HEK293T (cell line): ENCODE measurements around the gene EDARADD.

Experiments
- CTCF ChIA-PET: fragments of 350-600 bp; formaldehyde crosslinking; extraction: SDS; loops from one replicate; lab custom pipeline; 2021; ENCODE audit warnings: antibody characterized with exemption, inconsistent platforms; lab: Yijun Ruan, JAX
- POLR2A ChIA-PET: fragments of 350-600 bp; formaldehyde crosslinking; extraction: SDS; loops from one replicate; lab custom pipeline; 2020; ENCODE audit warnings: antibody characterized with exemption, inconsistent platforms; lab: Yijun Ruan, JAX
- DNase-seq: peaks from one replicate; pipeline ENCODE4 v3.0.0; 2012; ENCODE audit warnings: mixed read lengths; ENCODE audit errors: extremely low spot score
- ARNT ChIP-seq: fragments of 450-650 bp; IDR thresholded peaks from 2 replicates; pipeline ENCODE4 v1.6.1; 2017; ENCODE audit warnings: mild to moderate bottlenecking
- BHLHE40 ChIP-seq: fragments of 450-650 bp; IDR thresholded peaks from 2 replicates; pipeline ENCODE4 v1.6.1; 2016; ENCODE audit warnings: mild to moderate bottlenecking, moderate library complexity, borderline replicate concordance
- CTBP1 ChIP-seq: fragments of 450-650 bp; IDR thresholded peaks from 2 replicates; pipeline ENCODE4 v1.6.1; 2016; ENCODE audit warnings: borderline replicate concordance
- ELF4 ChIP-seq: fragments of 450-650 bp; IDR thresholded peaks from 2 replicates; pipeline ENCODE4 v1.6.1; 2017; ENCODE audit warnings: antibody characterized with exemption
- FOXA1 ChIP-seq: fragments of 450-650 bp; IDR thresholded peaks from 2 replicates; pipeline ENCODE4 v1.6.1; 2016; ENCODE audit warnings: mild to moderate bottlenecking
- FOXK2 ChIP-seq: fragments of 450-650 bp; IDR thresholded peaks from 2 replicates; pipeline ENCODE4 v1.6.1; 2016; ENCODE audit warnings: mild to moderate bottlenecking
- FOXM1 ChIP-seq: fragments of 450-650 bp; IDR thresholded peaks from 2 replicates; pipeline ENCODE4 v1.6.1; 2017; ENCODE audit warnings: mild to moderate bottlenecking, borderline replicate concordance
- HDGF ChIP-seq: fragments of 450-650 bp; IDR thresholded peaks from 2 replicates; pipeline ENCODE4 v1.6.1; 2017; ENCODE audit warnings: antibody characterized with exemption, borderline replicate concordance
- L3MBTL2 ChIP-seq: fragments of 450-650 bp; conservative IDR thresholded peaks from 2 replicates; pipeline ENCODE4 v1.6.1; 2016; ENCODE audit warnings: mild to moderate bottlenecking
- LEF1 ChIP-seq: fragments of 450-650 bp; IDR thresholded peaks from 2 replicates; pipeline ENCODE4 v1.6.1; 2017; ENCODE audit warnings: mild to moderate bottlenecking, borderline replicate concordance
- NFRKB ChIP-seq: fragments of 450-650 bp; IDR thresholded peaks from 2 replicates; pipeline ENCODE4 v1.6.1; 2016; ENCODE audit warnings: mild to moderate bottlenecking, moderate library complexity
- PKNOX1 ChIP-seq: fragments of 450-650 bp; IDR thresholded peaks from 2 replicates; pipeline ENCODE4 v1.6.1; 2016
- SP1 ChIP-seq: fragments of 450-650 bp; IDR thresholded peaks from 2 replicates; pipeline ENCODE4 v1.6.1; 2017
- SUZ12 ChIP-seq: fragments of 450-650 bp; IDR thresholded peaks from 2 replicates; pipeline ENCODE4 v1.6.1; 2016; ENCODE audit warnings: mild to moderate bottlenecking
- TARDBP ChIP-seq: fragments of 450-650 bp; IDR thresholded peaks from 2 replicates; pipeline ENCODE4 v1.6.1; 2016
- ZNF384 ChIP-seq: fragments of 450-650 bp; IDR thresholded peaks from 2 replicates; pipeline ENCODE4 v1.6.1; 2016

The EDARADD gene

GRCh38 chr1:236520445-236521005 lies 126.4 kb downstream of the EDARADD start:
- CTCF ChIA-PET, result interaction anchor here (0.7 kb wide), 1 partner anchor 416 kb away, joined by 3 read pairs; no protein-coding TSS in a partner anchor
- TF ChIP-seq FOXK2, result no peak
- no peak for TF ChIP-seq ZNF384
- no peak for TF ChIP-seq SUZ12
- DNase-seq, result no peak
- POLR2A ChIA-PET, result no interaction called here

GRCh38 chr1:236522937-236523703 lies 129.0 kb downstream of the EDARADD start:
- DNase-seq, result no peak
- ChIA-PET POLR2A (no interaction called here), CTCF (no interaction called here)
- TF ChIP-seq TARDBP (no peak), NFRKB (no peak), BHLHE40 (no peak), L3MBTL2 (no peak), ARNT (no peak), LEF1 (no peak), HDGF (no peak), FOXK2 (no peak), PKNOX1 (no peak)

GRCh38 chr1:236523704-236524141 lies 129.6 kb downstream of the EDARADD start, which contains the start of gene LGALS8:
Gene LGALS8 (plus strand): TSS chr1:236523982. CDS start chr1:236526071, 2,089 bp downstream.
- TF ChIP-seq FOXA1, result no peak
- TF ChIP-seq SUZ12, result no peak
- TF ChIP-seq HDGF, result no peak
- TF ChIP-seq CTBP1, result no peak
- no peak for TF ChIP-seq SP1
- no peak for TF ChIP-seq ELF4
- no peak for TF ChIP-seq ARNT
- no peak for TF ChIP-seq FOXM1
- CTCF ChIA-PET, result no interaction called here
- no peak for DNase-seq
- POLR2A ChIA-PET, result no interaction called here

GRCh38 chr1:236524142-236524894 lies 130.2 kb downstream of the EDARADD start:
- POLR2A ChIA-PET, result no interaction called here
- CTCF ChIA-PET, result no interaction called here
- TF ChIP-seq FOXK2 (no peak), ZNF384 (no peak), SP1 (no peak), FOXM1 (no peak), BHLHE40 (no peak), FOXA1 (no peak), ELF4 (no peak), SUZ12 (no peak), TARDBP (no peak), PKNOX1 (no peak)
- DNase-seq, result no peak

- CTCF ChIA-PET, result interaction anchor here (0.8 kb wide), 1 partner anchor 8 kb away, joined by 3 read pairs; no protein-coding TSS in a partner anchor
- POLR2A ChIA-PET, result no interaction called here
- no peak for DNase-seq
- TF ChIP-seq SP1 (no peak), TARDBP (no peak), FOXK2 (no peak), FOXM1 (no peak), ARNT (no peak), SUZ12 (no peak), FOXA1 (no peak), L3MBTL2 (no peak), LEF1 (no peak), HDGF (no peak), ZNF384 (no peak), BHLHE40 (no peak)
These were observed 130.8 kb downstream of the EDARADD start for GRCh38 chr1:236524895-236525184.

- CTCF ChIA-PET, result interaction anchor here (1.4 kb wide), 1 partner anchor 422 kb away, joined by 5 read pairs; no protein-coding TSS in a partner anchor
- TF ChIP-seq PKNOX1, result no peak
- no peak for TF ChIP-seq FOXM1
- TF ChIP-seq FOXA1, result no peak
- TF ChIP-seq CTBP1, result no peak
- TF ChIP-seq BHLHE40, result no peak
- no peak for TF ChIP-seq L3MBTL2
- no peak for TF ChIP-seq FOXK2
These were observed 132.0 kb downstream of the EDARADD start for GRCh38 chr1:236526079-236526478.

More at GRCh38 chr1:236526079-236526478, 132.0 kb downstream of the EDARADD start:
- POLR2A ChIA-PET, result interaction anchor here (1.1 to 1.3 kb wide), 2 partner anchors 9 to 10 kb away, joined by 3 read pairs; no protein-coding TSS in a partner anchor
- DNase-seq, result no peak
